IMR-90 (cell line): ENCODE results near the gene MYH6. TPM values are rescaled to one million over a fixed set of nuclear protein-coding genes. Genes with fewer than 3 reads are reported as not detected.
"Not testable (repeated sequence)": the region's sequence is repeated elsewhere in the genome, so short reads cannot be mapped to it uniquely, and the experiment has no call there.

Source experiments
- ATAC-seq: fragments of 200-7000 bp; cut with Tn5 transposase; 2 replicates; pipeline ENCODE4 v1.9.1; 2020; ENCODE audit warnings: low read depth, mild to moderate bottlenecking, moderate library complexity
- BruUV-seq: library from RNA; stranded (reverse); fragments of 400-500 nt; replicated peaks from 2 replicates; lab custom pipeline; 2021; lab: Mats Ljungman, UMichigan
- CTCF ChIA-PET: fragments of 300-600 bp; formaldehyde crosslinking; extraction: SDS; loops from one replicate; lab custom pipeline; 2021; ENCODE audit warnings: antibody characterized with exemption; lab: Yijun Ruan, JAX
- POLR2A ChIA-PET: fragments of 300-600 bp; sonication (Branson Sonifier 250); formaldehyde crosslinking; loops from one replicate; lab custom pipeline; 2022; ENCODE audit warnings: antibody characterized with exemption; ENCODE audit not compliant: unreplicated experiment; lab: Charles Lee
- DNase-seq: peaks from one replicate; pipeline ENCODE4 v3.0.0; 2013
- H2AFZ ChIP-seq: replicated peaks from 2 replicates; pipeline ENCODE3; 2013; ENCODE audit warnings: low read length, mild to moderate bottlenecking; ENCODE audit not compliant: poor library complexity
- H2AK5ac ChIP-seq: 2 replicates; pipeline ENCODE4 v1.6.1; 2013; ENCODE audit warnings: low read depth, low read length, inconsistent platforms
- H2AK9ac ChIP-seq: replicated peaks from 2 replicates; pipeline ENCODE3; 2013; ENCODE audit warnings: mild to moderate bottlenecking, low read depth, low read length, moderate library complexity; ENCODE audit not compliant: poor library complexity
- H2BK120ac ChIP-seq: 2 replicates; pipeline ENCODE4 v1.6.1; 2013; ENCODE audit warnings: low read depth, low read length, inconsistent platforms
- H2BK15ac ChIP-seq: 3 replicates; pipeline ENCODE4 v1.6.1; 2013; ENCODE audit warnings: low read depth, low read length, inconsistent platforms
- H2BK20ac ChIP-seq: 2 replicates; pipeline ENCODE4 v1.6.1; 2013; ENCODE audit warnings: low read depth, mild to moderate bottlenecking, inconsistent platforms, low read length, moderate library complexity
- H2BK5ac ChIP-seq: 2 replicates; pipeline ENCODE4 v1.6.1; 2013; ENCODE audit warnings: mild to moderate bottlenecking, low read depth, low read length, inconsistent platforms; ENCODE audit not compliant: poor library complexity, severe bottlenecking
- H3K14ac ChIP-seq: replicated peaks from 2 replicates; pipeline ENCODE4 v1.6.1; 2013; ENCODE audit warnings: low read depth, low read length, inconsistent platforms
- H3K18ac ChIP-seq: 2 replicates; pipeline ENCODE4 v1.6.1; 2013; ENCODE audit warnings: low read depth, low read length, control low read depth
- H3K23ac ChIP-seq: 2 replicates; pipeline ENCODE4 v1.6.1; 2013; ENCODE audit warnings: low read depth, low read length, inconsistent platforms
- H3K27ac ChIP-seq: 2 replicates; pipeline ENCODE4 v1.5.1; 2013; ENCODE audit warnings: mild to moderate bottlenecking, control low read depth, low read length; ENCODE audit not compliant: insufficient read depth
- H3K27me3 ChIP-seq: 2 replicates; pipeline ENCODE4 v1.6.1; 2013; ENCODE audit warnings: low read length; ENCODE audit not compliant: control insufficient read depth, insufficient read depth
- H3K36me3 ChIP-seq: 2 replicates; pipeline ENCODE4 v1.6.1; 2013; ENCODE audit warnings: low read length, mixed read lengths; ENCODE audit not compliant: control insufficient read depth, insufficient read depth
- H3K4ac ChIP-seq: 2 replicates; pipeline ENCODE4 v1.6.1; 2013; ENCODE audit warnings: low read depth, low read length, inconsistent platforms
- H3K4me1 ChIP-seq: 2 replicates; pipeline ENCODE4 v1.6.1; 2013; ENCODE audit warnings: low read length, mixed read lengths; ENCODE audit not compliant: control insufficient read depth, insufficient read depth
- H3K4me2 ChIP-seq: 2 replicates; pipeline ENCODE4 v1.6.1; 2013; ENCODE audit warnings: low read depth, mild to moderate bottlenecking, control low read depth, low read length, moderate library complexity
- H3K4me3 ChIP-seq: 2 replicates; pipeline ENCODE4 v1.5.1; 2013; ENCODE audit warnings: low read depth, mild to moderate bottlenecking, control low read depth, low read length, moderate library complexity; ENCODE audit not compliant: insufficient read depth
- H3K56ac ChIP-seq: 2 replicates; pipeline ENCODE4 v1.6.1; 2013; ENCODE audit warnings: low read length, inconsistent platforms; ENCODE audit not compliant: insufficient read depth; ENCODE audit errors: extremely low read depth
- H3K79me1 ChIP-seq, 2 experiments: 2 replicates each; pipeline ENCODE4 v1.6.1; 2013; ENCODE audit warnings: low read length in 2 of 2, inconsistent platforms in 1 of 2, low read depth in 1 of 2
- H3K9ac ChIP-seq: 2 replicates; pipeline ENCODE4 v1.6.1; 2013; ENCODE audit warnings: low read depth, low read length, control low read depth
- H3K9me1 ChIP-seq: 2 replicates; pipeline ENCODE4 v1.6.1; 2013; ENCODE audit warnings: low read length, inconsistent platforms; ENCODE audit not compliant: insufficient read depth
- H3K9me3 ChIP-seq: 2 replicates; pipeline ENCODE4 v1.6.1; 2013; ENCODE audit warnings: low read length; ENCODE audit not compliant: control insufficient read depth, insufficient read depth
- H4K20me1 ChIP-seq: 2 replicates; pipeline ENCODE4 v1.6.1; 2013; ENCODE audit warnings: low read length, inconsistent platforms; ENCODE audit not compliant: insufficient read depth
- H4K5ac ChIP-seq: 2 replicates; pipeline ENCODE4 v1.6.1; 2013; ENCODE audit warnings: mild to moderate bottlenecking, low read depth, low read length, control low read depth
- H4K8ac ChIP-seq, 2 experiments: 2 replicates each; pipeline ENCODE4 v1.6.1; 2013; ENCODE audit warnings: low read depth in 2 of 2, low read length in 2 of 2, control low read depth in 1 of 2, inconsistent platforms in 1 of 2
- H4K91ac ChIP-seq: 2 replicates; pipeline ENCODE4 v1.6.1; 2013; ENCODE audit warnings: low read depth, low read length, inconsistent platforms; ENCODE audit not compliant: insufficient read depth
- WGBS, 2 experiments: methylation state at CpG; one replicate each; pipeline versions ENCODE4 v1.1.5 to v1.1.7; 2013; ENCODE audit warnings: missing lambda C conversion rate in 2 of 2; ENCODE audit not compliant: insufficient read length in 1 of 2; ENCODE audit errors: extremely low coverage in 2 of 2; 5-methylcytosine and 5-hydroxymethylcytosine counted together
- dilution Hi-C: fragments of 300-500 bp; cut with HindIII; formaldehyde crosslinking; loops from one replicate; pipeline ENCODE4 v1.14.3; 2018; ENCODE audit warnings: low sequenced_read_pairs; ENCODE audit not compliant: unreplicated experiment
- in situ Hi-C: fragments of 300-500 bp; cut with MboI; formaldehyde crosslinking; loops from 3 replicates; pipeline ENCODE4 v1.14.3; 2019; ENCODE audit warnings: low sequenced_read_pairs, inconsistent platforms, mixed read lengths
- intact Hi-C: fragments of 100-400 bp; cut with micrococcal nuclease; formaldehyde crosslinking; loops from 2 replicates; pipeline ENCODE4 v1.10.0; 2022
- polyA plus RNA-seq, 3 experiments: library from polyadenylated mRNA; depleted of rRNA; stranded (reverse); fragments of >200 nt; gene quantifications; 2 replicates each; pipeline ENCODE4 v1.2.3, GENCODE V29; 2012; ENCODE audit warnings: low replicate concordance in 1 of 3
- total RNA-seq: library from RNA; depleted of rRNA; stranded (reverse); fragments of >200 nt; gene quantifications from 2 replicates; pipeline ENCODE4 v1.2.3, GENCODE V29; 2012

MYH6 gene
- total and polyA plus RNA-seq, 2 of the 4 experiments (the other 2 are of a cell fraction), result not detected

- H2BK20ac ChIP-seq, H3K9me3 ChIP-seq, H3K23ac ChIP-seq, H3K18ac ChIP-seq, H2AK5ac ChIP-seq, H3K4me2 ChIP-seq, H3K9me1 ChIP-seq, H4K20me1 ChIP-seq, H2AFZ ChIP-seq, H3K56ac ChIP-seq, H3K9ac ChIP-seq, intact Hi-C loops, DNase-seq, H2AK9ac ChIP-seq, H3K36me3 ChIP-seq, H3K79me1 ChIP-seq, H2BK120ac ChIP-seq, H4K8ac ChIP-seq, H3K14ac ChIP-seq, H4K91ac ChIP-seq, POLR2A ChIA-PET, H3K4me3 ChIP-seq, CTCF ChIA-PET, H3K4me1 ChIP-seq, H2BK15ac ChIP-seq, dilution Hi-C loops, H3K27ac ChIP-seq, in situ Hi-C loops, BruUV-seq, H4K5ac ChIP-seq, H3K4ac ChIP-seq, H2BK5ac ChIP-seq, ATAC-seq: not testable (repeated sequence)
- WGBS, 2 experiments, result no CpG with 5 or more reads among the region's 19 CpGs
- peaks cover 34% of the 10 kb centered on the region for H3K27me3 ChIP-seq
Observed at GRCh38 chr14:23389871-23390270, 18.2 kb downstream of the MYH6 start.
